HepG2 (cell line): ENCODE results near the gene HSPB6. TPM values are rescaled to one million over a fixed set of nuclear protein-coding genes. Genes with fewer than 3 reads are reported as not detected.

Experiments used
- CENPBD1 ChIP-seq: sonication (generic); formaldehyde crosslinking; IDR thresholded peaks from 2 replicates; pipeline ENCODE4 v1.8.0; 2022; ENCODE audit warnings: missing genetic modification reagents, low read depth, mild to moderate bottlenecking, borderline replicate concordance
- CHCHD3 ChIP-seq: sonication (generic); formaldehyde crosslinking; IDR thresholded peaks from 2 replicates; pipeline ENCODE4 v1.8.0; 2022; ENCODE audit warnings: mild to moderate bottlenecking, missing genetic modification reagents, moderate library complexity
- GLMP ChIP-seq: sonication (generic); formaldehyde crosslinking; IDR thresholded peaks from 2 replicates; pipeline ENCODE4 v1.9.0; 2021; ENCODE audit warnings: missing genetic modification reagents, mild to moderate bottlenecking, borderline replicate concordance
- HCFC1 ChIP-seq: fragments of 150-350 bp; IDR thresholded peaks from 2 replicates; pipeline ENCODE4 v1.6.1; 2014; ENCODE audit warnings: low read depth, low read length
- HMG20A ChIP-seq: IDR thresholded peaks from 2 replicates; pipeline ENCODE4 v1.6.1; 2016; ENCODE audit warnings: borderline replicate concordance
- HNF1A ChIP-seq, 2 experiments: sonication (generic) in 1 of 2; formaldehyde crosslinking in 1 of 2; IDR thresholded peaks; 2 replicates each; pipeline versions ENCODE4 v1.4.0 to v1.6.1; 2016 to 2020; ENCODE audit warnings: borderline replicate concordance in 1 of 2, low read depth in 1 of 2, mild to moderate bottlenecking in 1 of 2, missing genetic modification reagents in 1 of 2
- KDM3A ChIP-seq: IDR thresholded peaks from 2 replicates; pipeline ENCODE4 v1.6.1; 2018; ENCODE audit warnings: low read depth, missing compliant biosample characterization
- KDM4B ChIP-seq: sonication (generic); formaldehyde crosslinking; IDR thresholded peaks from 2 replicates; pipeline ENCODE4 v1.4.0; 2020; ENCODE audit warnings: missing genetic modification reagents
- NFE2L2 ChIP-seq: fragments of 150-350 bp; IDR thresholded peaks from 2 replicates; pipeline ENCODE4 v1.6.1; 2014; ENCODE audit warnings: low read length
- PHF20 ChIP-seq: sonication (generic); formaldehyde crosslinking; IDR thresholded peaks from 2 replicates; pipeline ENCODE4 v1.5.0; 2020; ENCODE audit warnings: mild to moderate bottlenecking, missing genetic modification reagents
- PRDM4 ChIP-seq: sonication (generic); formaldehyde crosslinking; IDR thresholded peaks from 2 replicates; pipeline ENCODE4 v1.9.0; 2021; ENCODE audit warnings: missing genetic modification reagents, borderline replicate concordance
- RCOR2 ChIP-seq: IDR thresholded peaks from 2 replicates; pipeline ENCODE4 v1.6.1; 2016; ENCODE audit warnings: missing biosample characterization, missing genetic modification reagents
- RFXANK ChIP-seq: IDR thresholded peaks from 2 replicates; pipeline ENCODE4 v1.6.1; 2016
- TFDP1 ChIP-seq: IDR thresholded peaks from 2 replicates; pipeline ENCODE4 v1.6.1; 2016; ENCODE audit warnings: missing compliant biosample characterization, missing genetic modification reagents, borderline replicate concordance
- THAP11 ChIP-seq: IDR thresholded peaks from 2 replicates; pipeline ENCODE4 v1.6.1; 2016; ENCODE audit warnings: missing biosample characterization, missing genetic modification reagents
- ZBTB7A ChIP-seq: sonication (generic); formaldehyde crosslinking; IDR thresholded peaks from 2 replicates; pipeline ENCODE4 v1.8.0; 2022; ENCODE audit warnings: mild to moderate bottlenecking, missing genetic modification reagents
- ZEB1 ChIP-seq: IDR thresholded peaks from 2 replicates; pipeline ENCODE4 v1.6.1; 2012; ENCODE audit warnings: mild to moderate bottlenecking, low read depth, inconsistent platforms; ENCODE audit not compliant: insufficient replicate concordance
- ZNF24 ChIP-seq: fragments of 450-650 bp; IDR thresholded peaks from 2 replicates; pipeline ENCODE4 v1.6.1; 2017; ENCODE audit warnings: antibody characterized with exemption, mild to moderate bottlenecking
- ZNF33B ChIP-seq: sonication (generic); formaldehyde crosslinking; IDR thresholded peaks from 2 replicates; pipeline ENCODE4 v1.5.1; 2020; ENCODE audit warnings: mild to moderate bottlenecking, missing genetic modification reagents
- ZNF7 ChIP-seq: IDR thresholded peaks from 2 replicates; pipeline ENCODE4 v1.6.1; 2016; ENCODE audit warnings: missing biosample characterization, missing genetic modification reagents
- ZNF816 ChIP-seq: sonication (generic); formaldehyde crosslinking; IDR thresholded peaks from 2 replicates; pipeline ENCODE4 v1.8.0; 2022; ENCODE audit warnings: missing genetic modification reagents, mild to moderate bottlenecking, borderline replicate concordance
- polyA plus RNA-seq, 8 experiments: library from polyadenylated mRNA; depleted of rRNA in 3 of 8; stranded (reverse) in 7 of 8; unstranded in 1 of 8; fragments of >200 nt; fragmentation: Illumina TruSeq in 4 of 8; extraction: Trizol in 4 of 8; gene quantifications; 2 replicates each; pipeline versions ENCODE4 v1.2.1 to v1.2.3, GENCODE V29; 2011 to 2016; ENCODE audit warnings: low read depth in 4 of 8, missing spikeins in 1 of 8, mixed read lengths in 1 of 8; ENCODE audit not compliant: insufficient read depth in 1 of 8
- total RNA-seq, 5 experiments: library from RNA; depleted of rRNA; stranded (reverse); fragments of >200 nt; fragmentation: Illumina TruSeq; extraction: Trizol; gene quantifications; 2 replicates each; pipeline ENCODE4 v1.2.3, GENCODE V29; 2016; ENCODE audit warnings: low read depth in 1 of 5

The HSPB6 gene
- total and polyA plus RNA-seq, 2 of the 13 experiments (the other 11 are each of a cell fraction or from before 2014, with no cell fraction given): 0.18 TPM; not detected in 1

GRCh38 chr19:35715981-35716800 lies 40.6 kb downstream of the HSPB6 start (continued):
- no peak for TF ChIP-seq HNF1A (IDR thresholded peaks at IDR 0.05; ENCODE audit: low read depth)
- TF ChIP-seq HNF1A (CRISPR knock-in tag; IDR thresholded peaks at IDR 0.05; ENCODE audit: borderline replicate concordance): no peak
- 0 out of 2 replicates have a peak, but pooled peaks have one; percentile 25 for TF ChIP-seq CHCHD3 (CRISPR knock-in tag)
- no peak for TF ChIP-seq PHF20 (CRISPR knock-in tag)
- TF ChIP-seq THAP11 (CRISPR knock-in tag): peak; percentile 9; the same call in 1 of the 2 replicates
- TF ChIP-seq CENPBD1 (CRISPR knock-in tag): no peak
- no peak for TF ChIP-seq ZNF33B (CRISPR knock-in tag)
- TF ChIP-seq GLMP: no peak
- TF ChIP-seq KDM3A (CRISPR knock-in tag): no peak; the same call in 1 of the 2 replicates
- TF ChIP-seq ZBTB7A (CRISPR knock-in tag): peak; percentile 43; the same call in 1 of the 2 replicates
- no peak for TF ChIP-seq ZNF7
- TF ChIP-seq HCFC1: no peak
- peak; percentile 93; the same call in 1 of the 2 replicates for TF ChIP-seq TFDP1 (CRISPR knock-in tag)
- TF ChIP-seq HMG20A (CRISPR knock-in tag): no peak
- peak; percentile 15 for TF ChIP-seq ZEB1
- no peak for TF ChIP-seq ZNF24
- TF ChIP-seq RCOR2 (CRISPR knock-in tag): no peak
- TF ChIP-seq RFXANK (CRISPR knock-in tag): 0 out of 2 replicates have a peak, but pooled peaks have one; percentile 37
- TF ChIP-seq KDM4B (CRISPR knock-in tag): no peak
- TF ChIP-seq ZNF816 (CRISPR knock-in tag): no peak
- no peak for TF ChIP-seq NFE2L2
- no peak for TF ChIP-seq PRDM4 (CRISPR knock-in tag)
